OCI-M2 (cell line): ENCODE results near the gene RAB17.

ENCODE experiments used
- DNase-seq: peaks from one replicate; lab custom pipeline; 2025; ENCODE audit not compliant: unreplicated experiment; lab: John Stamatoyannopoulos, UW

Gene RAB17

GRCh38 chr2:237540223-237540775, 50.2 kb downstream of the RAB17 start:
- no peak for DNase-seq

- DNase-seq: no peak
Observed at GRCh38 chr2:237539681-237540080, 50.9 kb downstream of the RAB17 start.

GRCh38 chr2:237538901-237539300, 51.6 kb downstream of the RAB17 start:
- no peak for DNase-seq

GRCh38 chr2:237538001-237538720, 52.4 kb downstream of the RAB17 start:
- DNase-seq: no peak

DNA sequence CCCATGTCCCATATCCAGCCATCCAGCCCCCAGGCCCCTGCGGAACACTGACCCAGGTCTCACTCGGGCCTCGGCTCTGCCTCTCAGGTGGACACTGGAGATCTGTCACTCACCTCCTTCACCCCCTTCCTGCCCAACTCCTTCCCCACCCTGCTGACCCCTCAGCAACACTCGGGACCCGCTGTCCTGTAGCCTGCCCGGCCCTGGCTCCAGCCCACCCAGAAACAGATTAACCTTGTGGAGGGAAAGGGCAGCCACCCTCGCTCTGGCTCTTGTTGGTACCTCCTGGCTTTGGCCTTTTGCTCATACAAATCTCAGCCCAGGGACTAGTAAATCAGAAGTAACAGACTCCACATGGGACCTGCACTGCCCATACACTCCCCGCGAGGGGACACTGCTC, 53.9 kb downstream of the RAB17 start:
- DNase-seq: no peak

DNA sequence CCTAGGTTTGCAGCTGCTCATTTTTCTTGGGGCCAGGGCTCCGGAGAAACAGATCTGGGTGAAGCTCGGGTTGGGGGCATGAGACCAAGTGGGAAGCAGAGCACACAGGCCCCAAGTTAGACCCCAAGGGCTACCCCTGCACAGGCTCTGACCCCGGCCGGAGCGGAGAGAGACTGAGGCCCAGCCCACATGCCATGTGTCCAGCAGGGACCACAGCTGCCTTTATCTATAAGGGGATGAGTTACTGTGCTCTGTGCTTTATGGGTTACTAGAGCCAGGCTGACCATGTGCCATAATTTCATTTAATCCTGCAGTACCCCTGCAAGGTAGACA, 54.5 kb downstream of the RAB17 start:
- no peak for DNase-seq

DNA sequence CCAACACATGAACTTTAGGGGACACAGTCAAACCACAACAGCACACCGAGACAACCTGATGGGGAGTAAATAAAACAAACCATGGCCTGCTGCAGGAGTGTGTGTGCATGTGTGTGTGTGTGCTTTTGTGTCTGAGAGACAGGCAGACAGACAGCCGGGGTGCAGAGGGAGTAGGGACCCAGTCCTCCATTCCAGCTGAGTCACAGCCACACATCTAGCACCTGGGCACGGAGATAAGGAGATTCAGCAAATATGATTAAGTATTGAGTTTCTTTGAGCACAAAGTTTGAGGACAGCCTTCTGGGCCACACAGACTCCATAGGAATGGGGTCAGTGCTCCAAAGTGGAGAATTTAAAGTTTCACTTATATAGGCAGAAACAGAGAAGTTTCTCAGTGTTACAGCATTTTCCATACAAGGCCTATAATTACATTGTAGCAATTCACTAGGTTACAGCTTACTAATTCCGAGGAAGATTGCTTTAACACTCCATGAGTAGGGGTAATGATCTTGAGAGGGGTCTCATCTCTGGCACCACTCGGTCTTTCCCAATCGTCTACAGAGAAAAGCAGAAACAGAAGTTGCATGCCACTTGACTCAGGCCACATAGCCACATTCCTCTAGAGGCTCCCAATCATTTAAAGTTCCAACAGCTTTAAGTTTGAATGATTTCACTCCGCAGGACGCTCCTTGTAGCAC, 55.0 kb downstream of the RAB17 start:
- DNase-seq: no peak

- DNase-seq: no peak
Observed at GRCh38 chr2:237534380-237534779, 56.2 kb downstream of the RAB17 start.

DNA sequence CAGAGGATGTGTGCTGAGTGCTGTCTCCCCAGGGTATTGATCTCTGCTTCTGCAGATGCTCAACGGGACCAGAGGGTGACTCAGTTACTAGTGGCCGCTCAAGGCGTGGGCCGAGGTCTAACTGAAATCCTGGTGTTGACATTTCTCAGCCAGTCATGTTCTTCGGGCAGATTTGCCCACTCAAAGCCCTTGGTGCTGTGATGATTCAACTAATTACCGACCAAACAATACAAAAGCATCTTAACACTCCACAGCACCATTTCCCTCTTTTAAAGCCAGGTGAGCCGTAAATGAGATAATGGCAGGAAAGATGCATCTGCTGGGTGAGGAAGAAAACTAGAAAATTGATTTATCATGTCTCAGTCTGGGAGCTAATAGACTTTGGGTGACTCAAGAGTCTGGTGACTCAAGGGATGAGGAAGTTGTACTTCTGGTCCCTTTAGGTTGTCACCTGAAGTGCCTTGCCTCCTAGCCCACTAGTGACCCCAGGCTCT, 56.8 kb downstream of the RAB17 start:
- DNase-seq: no peak

GRCh38 chr2:237532160-237532559, 58.4 kb downstream of the RAB17 start:
- DNase-seq: no peak

DNA sequence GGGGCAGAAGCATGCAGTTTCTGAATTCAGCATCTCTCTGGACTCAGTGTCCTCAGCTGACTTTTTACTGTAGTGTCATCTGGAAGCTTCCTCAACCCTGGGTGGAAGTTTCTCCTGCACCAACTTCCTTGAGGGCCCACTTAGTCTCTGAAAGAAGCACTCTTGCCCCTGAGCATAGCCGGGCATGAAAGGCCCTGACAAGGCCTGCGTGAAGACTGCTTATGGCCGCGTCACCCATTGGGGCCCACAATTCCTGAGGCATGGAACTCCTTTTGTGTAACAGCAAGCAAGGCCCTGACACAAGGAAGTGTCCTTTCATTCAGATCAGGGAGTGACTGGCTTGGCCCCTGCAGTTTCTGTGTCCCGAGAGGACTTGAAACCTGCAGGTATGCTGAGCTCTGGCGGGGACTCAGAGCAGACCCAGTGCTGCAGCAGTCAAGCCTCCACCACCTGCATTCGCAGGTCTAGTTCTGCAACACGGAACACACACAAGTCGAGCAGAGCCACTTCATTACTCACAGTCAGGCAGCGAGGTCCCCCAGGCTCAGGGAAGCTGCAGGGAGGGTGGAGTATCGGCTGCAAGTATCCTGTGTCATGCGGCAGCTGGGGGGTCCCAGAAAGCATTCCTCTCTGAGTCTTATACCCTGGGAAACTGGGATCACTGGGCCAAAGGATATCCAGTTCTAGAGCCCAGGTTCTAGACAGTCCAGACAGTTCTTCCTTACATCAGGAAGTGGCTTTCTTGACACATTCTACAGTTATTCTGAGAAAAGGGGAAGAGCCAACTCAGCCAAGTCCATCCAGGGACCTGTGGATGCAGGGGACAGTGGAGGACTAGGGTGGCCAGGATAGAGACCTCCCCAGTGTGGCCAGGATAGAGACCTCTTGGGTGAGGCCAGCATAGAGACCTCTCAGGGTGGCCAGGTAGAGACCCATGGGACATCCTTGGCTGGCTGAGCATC, 59.8 kb downstream of the RAB17 start:
- DNase-seq: no peak

- DNase-seq: no peak
Observed at GRCh38 chr2:237529452-237530402, 60.8 kb downstream of the RAB17 start.

DNA sequence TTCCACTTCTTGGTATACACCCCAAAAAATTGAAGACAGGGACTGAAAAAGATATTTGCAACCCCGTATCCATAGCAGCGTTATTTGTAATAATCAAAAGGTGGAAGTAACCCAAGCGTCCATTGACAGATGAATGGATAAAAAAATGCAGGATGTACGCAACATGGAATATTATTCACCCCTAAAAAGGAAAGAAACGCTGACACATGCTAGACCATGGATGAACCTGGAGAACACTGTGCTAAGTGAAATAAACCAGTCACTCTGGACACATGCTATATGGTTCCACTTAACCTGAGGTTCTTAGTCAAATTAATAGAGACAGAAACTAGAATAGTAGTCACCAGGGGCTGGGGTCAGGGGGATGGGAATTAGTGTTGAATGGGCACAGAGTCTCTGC, 62.8 kb downstream of the RAB17 start:
- DNase-seq: no peak

GRCh38 chr2:237527233-237527632, 63.3 kb downstream of the RAB17 start:
- DNase-seq: no peak

DNA sequence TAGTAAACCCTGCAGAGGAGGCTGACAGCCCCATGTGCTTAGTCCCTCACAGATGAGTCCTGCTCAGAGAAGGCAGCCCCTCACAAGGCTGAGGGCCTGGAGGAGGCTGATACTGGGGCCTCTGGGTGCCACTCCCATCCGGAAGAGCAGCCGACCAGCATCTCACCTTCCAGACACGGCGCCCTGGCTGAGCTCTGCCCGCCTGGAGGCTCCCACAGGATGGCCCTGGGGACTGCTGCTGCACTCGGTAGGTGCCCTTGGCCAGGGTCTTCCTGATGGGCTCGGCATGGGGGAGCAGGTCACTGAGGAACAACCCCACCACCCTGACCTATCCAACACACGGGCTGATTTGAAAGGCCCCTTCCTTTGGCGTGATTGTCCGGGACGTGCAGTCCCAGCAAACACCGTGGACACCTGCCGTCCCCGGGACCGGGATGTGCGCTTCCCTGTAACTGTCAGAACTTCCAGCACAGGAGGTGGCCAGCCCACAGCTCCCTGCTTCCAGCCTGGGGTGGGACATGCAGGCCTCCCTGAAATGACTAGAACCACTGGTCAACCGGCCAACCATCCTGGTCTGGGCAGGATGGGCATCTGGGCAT, 64.9 kb downstream of the RAB17 start:
- DNase-seq: no peak

GRCh38 chr2:237524631-237525030, 65.9 kb downstream of the RAB17 start:
- no peak for DNase-seq
